ENCODE results near the gene CEP295NL.

DNA sequence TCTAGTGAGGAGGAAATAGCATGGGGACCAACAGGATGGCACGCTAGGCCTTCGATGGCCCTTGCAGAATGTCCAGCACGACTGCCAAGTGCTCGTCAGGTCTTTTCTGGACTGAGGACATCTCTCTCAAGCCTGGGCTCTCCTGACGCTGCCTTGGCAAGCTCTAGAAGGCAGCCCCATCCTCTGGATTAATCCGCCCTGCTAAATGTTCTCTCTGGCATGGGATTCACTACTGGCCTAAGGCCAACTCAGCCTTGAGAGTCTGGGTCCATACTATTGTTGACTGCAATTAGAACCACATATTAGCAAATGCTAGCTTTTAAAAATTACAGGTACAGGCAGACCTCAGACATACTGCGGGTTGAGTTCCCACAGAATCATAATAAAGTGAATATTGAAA, 2.5 kb upstream of the CEP295NL start:
- TF ChIP-seq CBX3 (IDR thresholded peaks at IDR 0.05; ENCODE audit: low read depth) (no peak), TCF7L2 (IDR thresholded peaks at IDR 0.05; ENCODE audit: borderline replicate concordance, extremely low read depth, insufficient read depth, insufficient read length) (no peak), POLR2A (IDR thresholded peaks at IDR 0.05; ENCODE audit: borderline replicate concordance, extremely low read depth, insufficient read depth, insufficient read length) (no peak), CEBPB (IDR thresholded peaks at IDR 0.05; ENCODE audit: low read depth) (no peak)
- TF ChIP-seq, protein P1, sequence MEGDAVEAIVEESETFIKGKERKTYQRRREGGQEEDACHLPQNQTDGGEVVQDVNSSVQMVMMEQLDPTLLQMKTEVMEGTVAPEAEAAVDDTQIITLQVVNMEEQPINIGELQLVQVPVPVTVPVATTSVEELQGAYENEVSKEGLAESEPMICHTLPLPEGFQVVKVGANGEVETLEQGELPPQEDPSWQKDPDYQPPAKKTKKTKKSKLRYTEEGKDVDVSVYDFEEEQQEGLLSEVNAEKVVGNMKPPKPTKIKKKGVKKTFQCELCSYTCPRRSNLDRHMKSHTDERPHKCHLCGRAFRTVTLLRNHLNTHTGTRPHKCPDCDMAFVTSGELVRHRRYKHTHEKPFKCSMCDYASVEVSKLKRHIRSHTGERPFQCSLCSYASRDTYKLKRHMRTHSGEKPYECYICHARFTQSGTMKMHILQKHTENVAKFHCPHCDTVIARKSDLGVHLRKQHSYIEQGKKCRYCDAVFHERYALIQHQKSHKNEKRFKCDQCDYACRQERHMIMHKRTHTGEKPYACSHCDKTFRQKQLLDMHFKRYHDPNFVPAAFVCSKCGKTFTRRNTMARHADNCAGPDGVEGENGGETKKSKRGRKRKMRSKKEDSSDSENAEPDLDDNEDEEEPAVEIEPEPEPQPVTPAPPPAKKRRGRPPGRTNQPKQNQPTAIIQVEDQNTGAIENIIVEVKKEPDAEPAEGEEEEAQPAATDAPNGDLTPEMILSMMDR (IDR thresholded peaks at IDR 0.05 in 2 of 3, conservative IDR thresholded peaks at IDR 0.05 in 1 of 3; ENCODE audit: borderline replicate concordance in 1 of 3, insufficient read depth in 1 of 3, low read depth in 2 of 3, low read length in 2 of 3): no peak

Measured in HCT116 (cell line).